ENCODE results near the gene ATN1. TPM values are rescaled to one million over a fixed set of nuclear protein-coding genes. Genes with fewer than 3 reads are reported as not detected.

ATN1 gene
- total RNA-seq, 2 donors from 2014 or later: 37.1 to 68.9 TPM

DNA sequence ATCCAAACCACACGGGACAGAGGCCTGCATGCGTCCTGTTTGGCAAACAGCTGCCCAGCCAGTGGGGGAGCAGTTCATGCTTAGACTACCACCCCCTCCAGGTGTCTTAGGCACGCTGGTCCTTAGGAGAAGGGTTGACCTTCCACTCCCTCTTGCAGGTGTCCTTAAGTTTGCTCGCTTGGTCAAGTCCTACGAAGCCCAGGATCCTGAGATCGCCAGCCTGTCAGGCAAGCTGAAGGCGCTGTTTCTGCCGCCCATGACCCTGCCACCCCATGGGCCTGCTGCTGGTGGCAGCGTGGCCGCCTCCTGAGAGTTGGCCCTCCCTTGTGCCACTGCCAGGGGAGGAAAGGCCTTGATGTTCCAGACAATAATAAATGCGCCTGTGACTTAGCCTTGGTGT, 17.9 kb downstream of the ATN1 start:
- Histone ChIP-seq H3K27ac (no peak overlapping the region), H3K4me3 (no peak overlapping the region), H3K36me3 (peaks cover 11% of the 10 kb centered on the region), H3K9me3 (no peaks in the 10 kb centered on the region), H3K4me1 (peaks cover 0 to 37% of the 10 kb centered on the region in 2 donors), H3K27me3 (no peaks in the 10 kb centered on the region)
- DNase-seq (ENCODE audit: low spot score): no peak
- TF ChIP-seq, protein P1, sequence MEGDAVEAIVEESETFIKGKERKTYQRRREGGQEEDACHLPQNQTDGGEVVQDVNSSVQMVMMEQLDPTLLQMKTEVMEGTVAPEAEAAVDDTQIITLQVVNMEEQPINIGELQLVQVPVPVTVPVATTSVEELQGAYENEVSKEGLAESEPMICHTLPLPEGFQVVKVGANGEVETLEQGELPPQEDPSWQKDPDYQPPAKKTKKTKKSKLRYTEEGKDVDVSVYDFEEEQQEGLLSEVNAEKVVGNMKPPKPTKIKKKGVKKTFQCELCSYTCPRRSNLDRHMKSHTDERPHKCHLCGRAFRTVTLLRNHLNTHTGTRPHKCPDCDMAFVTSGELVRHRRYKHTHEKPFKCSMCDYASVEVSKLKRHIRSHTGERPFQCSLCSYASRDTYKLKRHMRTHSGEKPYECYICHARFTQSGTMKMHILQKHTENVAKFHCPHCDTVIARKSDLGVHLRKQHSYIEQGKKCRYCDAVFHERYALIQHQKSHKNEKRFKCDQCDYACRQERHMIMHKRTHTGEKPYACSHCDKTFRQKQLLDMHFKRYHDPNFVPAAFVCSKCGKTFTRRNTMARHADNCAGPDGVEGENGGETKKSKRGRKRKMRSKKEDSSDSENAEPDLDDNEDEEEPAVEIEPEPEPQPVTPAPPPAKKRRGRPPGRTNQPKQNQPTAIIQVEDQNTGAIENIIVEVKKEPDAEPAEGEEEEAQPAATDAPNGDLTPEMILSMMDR (IDR thresholded peaks at IDR 0.05): no peak

DNA sequence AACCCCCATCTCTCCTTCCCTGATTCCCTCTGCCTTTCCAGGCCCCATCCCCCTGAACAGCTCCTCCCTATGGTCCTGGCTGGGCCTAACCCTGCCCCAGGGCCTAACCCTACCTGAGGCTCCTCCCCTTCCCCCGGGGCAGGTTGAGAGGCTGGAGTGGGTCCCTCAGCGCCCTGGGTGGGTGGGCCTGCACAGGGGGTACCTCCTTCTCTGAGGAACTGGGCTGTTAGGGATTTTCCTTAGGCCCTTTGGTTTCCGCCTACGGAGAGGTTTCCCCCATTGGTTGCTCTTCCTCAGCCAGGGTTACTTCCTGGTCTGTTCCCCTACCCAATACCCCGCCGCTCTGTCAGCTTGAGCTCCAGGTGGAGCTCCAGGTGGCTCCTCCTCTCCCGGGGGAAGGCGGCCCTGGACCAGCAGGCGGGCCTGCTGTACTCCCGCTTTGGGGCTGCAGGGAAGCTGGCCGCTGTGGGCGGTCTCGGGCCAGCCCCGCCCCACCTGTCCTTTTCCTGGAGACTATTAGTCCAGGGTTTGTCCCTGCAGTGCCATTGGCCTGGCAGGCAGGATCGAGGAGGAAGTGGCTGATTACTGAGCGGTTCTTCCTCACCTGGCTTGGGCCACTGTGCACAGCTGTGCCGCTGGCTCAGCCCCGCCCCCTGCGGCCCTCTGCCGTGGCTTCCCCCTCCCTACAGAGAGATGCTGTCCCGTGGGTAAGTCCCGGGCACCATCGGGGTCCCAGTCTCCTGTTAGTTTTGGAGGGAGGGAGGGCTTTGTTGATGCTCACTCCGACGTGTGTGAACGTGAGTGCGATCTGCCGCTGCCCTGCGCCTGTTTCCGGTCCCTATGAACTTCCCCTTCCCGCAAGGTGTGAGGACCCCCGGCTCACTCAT, 18.5 kb downstream of the ATN1 start:
- H3K4me1 ChIP-seq: peaks cover 0 to 35% of the 10 kb centered on the region in 2 donors
- no peaks in the 10 kb centered on the region for H3K9me3 ChIP-seq
- TF ChIP-seq, protein P1 (IDR thresholded peaks at IDR 0.05): no peak
- no peak for DNase-seq (ENCODE audit: low spot score)
- no peak overlapping the region for H3K27ac ChIP-seq
- no peaks in the 10 kb centered on the region for H3K27me3 ChIP-seq
- peak overlapping the region in 1 of 2 donors; percentile 24 for H3K4me3 ChIP-seq
- H3K36me3 ChIP-seq: peaks cover 11% of the 10 kb centered on the region

DNA sequence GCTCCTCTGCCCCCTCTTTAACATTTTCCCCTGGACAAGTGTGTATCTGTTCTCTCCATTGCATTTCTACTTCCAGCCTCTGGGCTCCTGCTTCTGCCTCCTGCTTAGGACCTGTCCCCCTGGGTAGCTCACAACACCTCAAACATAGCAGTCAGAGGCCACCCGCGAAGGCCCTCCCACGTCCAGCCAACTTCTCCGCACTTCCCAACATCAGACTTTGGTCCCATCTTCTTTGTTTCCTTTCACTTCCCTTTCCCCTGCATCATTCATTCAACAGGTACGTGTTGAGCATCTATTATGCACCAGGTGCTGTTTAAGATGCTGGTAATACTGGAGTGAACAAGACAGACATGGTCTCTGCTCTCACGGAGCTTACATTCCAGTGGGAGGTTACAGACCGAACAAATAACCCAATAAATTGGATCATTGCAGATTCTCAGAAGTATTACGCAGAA, 19.2 kb downstream of the ATN1 start:
- TF ChIP-seq, protein P1 (IDR thresholded peaks at IDR 0.05): no peak
- Histone ChIP-seq H3K4me1 (peaks cover 0 to 33% of the 10 kb centered on the region in 2 donors), H3K27me3 (no peaks in the 10 kb centered on the region), H3K27ac (no peak overlapping the region), H3K9me3 (no peaks in the 10 kb centered on the region), H3K4me3 (peak overlapping the region in 1 of 2 donors; percentile 24), H3K36me3 (peaks cover 11% of the 10 kb centered on the region)
- no peak for DNase-seq (ENCODE audit: low spot score)

DNA sequence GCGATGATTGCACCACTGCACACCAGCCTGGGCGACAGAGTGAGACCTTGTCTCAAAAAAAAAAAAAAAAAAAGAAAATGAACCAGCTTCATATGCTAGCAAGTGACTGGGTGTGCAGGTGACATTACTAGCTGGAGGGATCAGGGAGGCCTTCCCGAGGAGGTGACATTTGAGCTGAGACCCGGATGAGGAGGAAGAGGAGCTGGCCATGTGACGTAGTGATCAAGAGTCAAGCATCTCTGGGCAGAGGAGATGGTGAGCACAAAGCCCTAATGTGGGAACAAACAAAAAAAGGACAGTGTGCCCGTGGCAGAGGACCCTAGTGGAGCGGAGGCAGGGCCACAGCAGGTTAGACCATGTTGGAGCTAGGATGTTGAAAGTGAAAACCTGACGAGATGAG, 19.9 kb downstream of the ATN1 start:
- TF ChIP-seq, protein P1 (IDR thresholded peaks at IDR 0.05): no peak
- H3K36me3 ChIP-seq: peaks cover 11% of the 10 kb centered on the region
- peaks cover 0 to 36% of the 10 kb centered on the region in 2 donors for H3K4me1 ChIP-seq
- DNase-seq (ENCODE audit: low spot score): no peak
- no peak overlapping the region for H3K27ac ChIP-seq
- no peak overlapping the region for H3K4me3 ChIP-seq
- no peaks in the 10 kb centered on the region for H3K9me3 ChIP-seq
- H3K27me3 ChIP-seq: no peaks in the 10 kb centered on the region

DNA sequence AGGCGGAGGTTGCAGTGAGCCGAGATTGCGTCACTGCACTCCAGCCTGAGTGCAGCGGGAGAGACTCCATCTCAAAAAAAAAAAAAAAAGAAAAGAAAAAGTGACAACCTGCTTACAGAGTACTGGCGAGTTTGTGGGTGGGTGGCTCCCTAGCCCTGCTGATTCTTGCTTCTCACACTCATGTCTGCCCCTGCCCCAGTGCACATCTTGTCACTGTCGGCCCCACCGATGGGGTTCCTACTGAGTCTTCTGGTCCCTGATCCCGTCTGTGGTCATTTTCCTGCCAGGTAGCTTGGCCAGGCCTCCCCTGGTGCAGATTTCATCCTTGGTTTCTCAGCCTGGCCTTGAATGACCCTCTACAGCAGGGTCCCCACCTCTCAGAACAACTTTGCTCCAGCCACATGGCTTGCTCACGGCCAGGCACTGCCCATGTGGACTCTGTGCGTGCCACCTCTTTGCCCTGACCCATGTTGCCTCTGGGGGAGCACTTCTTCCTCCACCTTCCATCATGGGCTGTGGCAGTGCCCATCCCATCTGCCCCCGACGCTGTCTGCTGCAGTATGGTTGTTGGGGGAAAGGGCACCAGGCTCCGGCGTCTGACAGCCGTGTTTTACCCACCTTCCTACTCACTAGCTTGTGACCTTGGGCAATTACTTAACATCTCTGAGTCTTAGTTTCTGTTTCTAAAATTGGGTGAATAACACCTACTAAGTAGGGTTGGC, 21.3 kb downstream of the ATN1 start:
- Histone ChIP-seq H3K9me3 (no peaks in the 10 kb centered on the region), H3K4me3 (no peak overlapping the region), H3K4me1 (peaks cover 0 to 39% of the 10 kb centered on the region in 2 donors), H3K27me3 (no peaks in the 10 kb centered on the region), H3K36me3 (peaks cover 11% of the 10 kb centered on the region), H3K27ac (no peak overlapping the region)
- TF ChIP-seq, protein P1 (IDR thresholded peaks at IDR 0.05): no peak
- DNase-seq (ENCODE audit: low spot score): no peak
